ENCODE measurements around the gene ATF2.

GRCh38 chr2:175039490-175039889 is 128.5 kb downstream of the ATF2 start:
- no peak for TF ChIP-seq CTCF (conservative IDR thresholded peaks at IDR 0.05; ENCODE audit: low read depth, low read length)
- TF ChIP-seq SMC3 (IDR thresholded peaks at IDR 0.05; ENCODE audit: low read depth, low read length) = no peak
- no peak for TF ChIP-seq MAZ (IDR thresholded peaks at IDR 0.05; ENCODE audit: borderline replicate concordance, low read depth, low read length)
- no peak for TF ChIP-seq POLR2A (IDR thresholded peaks at IDR 0.05; ENCODE audit: low read depth, low read length)
- TF ChIP-seq MAFK (IDR thresholded peaks at IDR 0.05; ENCODE audit: low read depth, low read length) = no peak
- TF ChIP-seq USF2 (IDR thresholded peaks at IDR 0.05; ENCODE audit: low read depth, low read length) = no peak
- TF ChIP-seq RAD21 (IDR thresholded peaks at IDR 0.05; ENCODE audit: low read length) = no peak
- no peak for TF ChIP-seq ELK1 (IDR thresholded peaks at IDR 0.05; ENCODE audit: borderline replicate concordance, low read depth, low read length)
- TF ChIP-seq CHD1 (IDR thresholded peaks at IDR 0.05; ENCODE audit: low read depth, low read length) = no peak

All from IMR-90 (cell line).